AG09319 (cell line): ENCODE results near the gene HCAR1.
"Not testable (repeated sequence)": the region's sequence is repeated elsewhere in the genome, so short reads cannot be mapped to it uniquely, and the experiment has no call there.

Source experiments
- DNase-seq: peaks from one replicate; pipeline ENCODE4 v3.0.0-alpha.2; 2010; ENCODE audit warnings: low read depth; ENCODE audit errors: extremely low read depth
- CTCF ChIP-seq: IDR thresholded peaks from 2 replicates; pipeline ENCODE4 v1.5.1; 2011; ENCODE audit warnings: low read depth, mild to moderate bottlenecking, inconsistent platforms, low read length, moderate library complexity

Gene HCAR1

GRCh38 chr12:122701481-122701880 is 29.2 kb downstream of the HCAR1 start:
- not testable (repeated sequence) for DNase-seq

GRCh38 chr12:122700038-122700710 is 30.5 kb downstream of the HCAR1 start:
- DNase-seq, result not testable (repeated sequence)

GRCh38 chr12:122696922-122697321 is 33.7 kb downstream of the HCAR1 start:
- DNase-seq, result not testable (repeated sequence)

- TF ChIP-seq CTCF, result no peak
- no peak for DNase-seq
Observed at GRCh38 chr12:122691566-122691965, 39.1 kb downstream of the HCAR1 start.

GRCh38 chr12:122688291-122688690 is 42.4 kb downstream of the HCAR1 start:
- TF ChIP-seq CTCF, result no peak
- DNase-seq, result no peak

GRCh38 chr12:122687086-122687485 is 43.6 kb downstream of the HCAR1 start:
- no peak for DNase-seq

GRCh38 chr12:122686538-122686937 is 44.1 kb downstream of the HCAR1 start:
- TF ChIP-seq CTCF, result no peak

More at GRCh38 chr12:122687086-122687485, 43.6 kb downstream of the HCAR1 start:
- TF ChIP-seq CTCF, result no peak

GRCh38 chr12:122684297-122684813 is 46.3 kb downstream of the HCAR1 start:
- no peak for TF ChIP-seq CTCF
- no peak for DNase-seq

More at GRCh38 chr12:122686538-122686937, 44.1 kb downstream of the HCAR1 start:
- no peak for DNase-seq

GRCh38 chr12:122681814-122682213 is 48.8 kb downstream of the HCAR1 start:
- no peak for TF ChIP-seq CTCF
- peak; percentile 38 for DNase-seq

- not testable (repeated sequence) for DNase-seq
Observed at GRCh38 chr12:122680989-122681388, 49.7 kb downstream of the HCAR1 start.

- not testable (repeated sequence) for DNase-seq
Observed at GRCh38 chr12:122676781-122677180, 53.9 kb downstream of the HCAR1 start.
